ENCODE data around the gene SFSWAP.

DNA sequence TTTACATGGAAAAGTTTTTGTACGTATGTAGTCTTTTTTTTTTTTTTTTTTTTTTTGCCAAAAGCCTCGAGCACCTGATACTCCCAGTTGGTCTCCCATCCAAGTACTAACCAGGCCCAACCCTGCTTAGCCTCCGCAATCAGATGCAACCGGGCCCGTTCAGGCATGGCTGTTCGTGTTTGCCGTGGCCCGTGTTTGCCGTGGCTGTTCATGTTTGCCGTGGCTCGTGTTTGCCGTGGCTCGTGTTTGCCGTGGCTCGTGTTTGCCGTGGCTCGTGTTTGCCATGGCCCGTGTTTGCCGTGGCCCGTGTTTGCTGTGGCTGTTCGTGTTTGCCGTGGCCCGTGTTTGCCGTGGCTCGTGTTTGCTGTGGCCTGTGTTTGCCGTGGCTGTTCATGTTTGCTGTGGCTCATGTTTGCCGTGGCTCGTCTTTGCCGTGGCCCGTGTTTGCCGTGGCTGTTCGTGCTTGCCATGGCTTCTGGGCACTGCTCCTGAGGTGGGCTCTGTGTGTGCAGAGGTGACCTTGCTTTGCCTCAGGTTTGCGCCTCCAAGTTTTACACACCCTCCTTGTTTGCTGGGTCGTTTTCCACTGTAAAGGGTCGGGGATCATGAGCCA lies 90.5 kb downstream of the SFSWAP start:
- TF ChIP-seq POLR2AphosphoS5 (IDR thresholded peaks at IDR 0.05) (no peak), EP300 (IDR thresholded peaks at IDR 0.05) (no peak)
- TF ChIP-seq, protein P1, sequence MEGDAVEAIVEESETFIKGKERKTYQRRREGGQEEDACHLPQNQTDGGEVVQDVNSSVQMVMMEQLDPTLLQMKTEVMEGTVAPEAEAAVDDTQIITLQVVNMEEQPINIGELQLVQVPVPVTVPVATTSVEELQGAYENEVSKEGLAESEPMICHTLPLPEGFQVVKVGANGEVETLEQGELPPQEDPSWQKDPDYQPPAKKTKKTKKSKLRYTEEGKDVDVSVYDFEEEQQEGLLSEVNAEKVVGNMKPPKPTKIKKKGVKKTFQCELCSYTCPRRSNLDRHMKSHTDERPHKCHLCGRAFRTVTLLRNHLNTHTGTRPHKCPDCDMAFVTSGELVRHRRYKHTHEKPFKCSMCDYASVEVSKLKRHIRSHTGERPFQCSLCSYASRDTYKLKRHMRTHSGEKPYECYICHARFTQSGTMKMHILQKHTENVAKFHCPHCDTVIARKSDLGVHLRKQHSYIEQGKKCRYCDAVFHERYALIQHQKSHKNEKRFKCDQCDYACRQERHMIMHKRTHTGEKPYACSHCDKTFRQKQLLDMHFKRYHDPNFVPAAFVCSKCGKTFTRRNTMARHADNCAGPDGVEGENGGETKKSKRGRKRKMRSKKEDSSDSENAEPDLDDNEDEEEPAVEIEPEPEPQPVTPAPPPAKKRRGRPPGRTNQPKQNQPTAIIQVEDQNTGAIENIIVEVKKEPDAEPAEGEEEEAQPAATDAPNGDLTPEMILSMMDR (IDR thresholded peaks at IDR 0.05), result no peak

All from sigmoid colon (tissue), 4 donors.